LoVo (cell line): Measurements from ENCODE around the gene PROM2.

Source experiments
- DNase-seq: peaks from one replicate; pipeline ENCODE4 v3.0.0-alpha.2; 2016; ENCODE audit warnings: low spot score

Gene PROM2

GRCh38 chr2:95306336-95306895 is 32.2 kb downstream of the PROM2 start:
- DNase-seq = no peak

- DNase-seq = no peak
Observed at GRCh38 chr2:95307036-95307435, 32.8 kb downstream of the PROM2 start.

GRCh38 chr2:95307878-95308277 is 33.6 kb downstream of the PROM2 start:
- DNase-seq = no peak

GRCh38 chr2:95308426-95308990 is 34.3 kb downstream of the PROM2 start:
- no peak for DNase-seq

GRCh38 chr2:95309599-95309998 is 35.4 kb downstream of the PROM2 start:
- DNase-seq = no peak

- no peak for DNase-seq
Observed at GRCh38 chr2:95310216-95310615, 36.0 kb downstream of the PROM2 start.

- peak; percentile 2 for DNase-seq
Observed at GRCh38 chr2:95310651-95311050, 36.4 kb downstream of the PROM2 start.

- no peak for DNase-seq
Observed at GRCh38 chr2:95311815-95312542, 37.7 kb downstream of the PROM2 start.

- DNase-seq = no peak
Observed at GRCh38 chr2:95312543-95313201, 38.4 kb downstream of the PROM2 start.

- DNase-seq = peak; percentile 13
Observed at GRCh38 chr2:95313296-95314131, 39.3 kb downstream of the PROM2 start.

- DNase-seq = no peak
Observed at GRCh38 chr2:95314598-95314963, 40.3 kb downstream of the PROM2 start.

- DNase-seq = peak; percentile 44
Observed at GRCh38 chr2:95314964-95315611, 40.8 kb downstream of the PROM2 start.

- no peak for DNase-seq
Observed at GRCh38 chr2:95315801-95316411, 41.7 kb downstream of the PROM2 start.

GRCh38 chr2:95316466-95317122 is 42.3 kb downstream of the PROM2 start:
- DNase-seq = no peak

- DNase-seq = no peak
Observed at GRCh38 chr2:95317123-95317500, 42.9 kb downstream of the PROM2 start.

- DNase-seq = no peak
Observed at GRCh38 chr2:95317665-95318425, 43.6 kb downstream of the PROM2 start.

- DNase-seq = no peak
Observed at GRCh38 chr2:95318431-95319220, 44.4 kb downstream of the PROM2 start.

- DNase-seq = no peak
Observed at GRCh38 chr2:95319481-95320343, 45.5 kb downstream of the PROM2 start.
